OCI-LY3 (cell line): ENCODE data around the gene GRIK4.

Source experiments
- H2AFZ ChIP-seq: fragments of 200-600, 300-600 bp; shearing (Covaris generic); 2 replicates; pipeline ENCODE4 v1.6.0; 2014; ENCODE audit warnings: antibody characterized with exemption, low read depth, low read length
- H3K27ac ChIP-seq: fragments of 200-600, 300-600 bp; sonication (generic); 2 replicates; pipeline ENCODE4 v1.5.1; 2014; ENCODE audit warnings: mild to moderate bottlenecking, low read length, moderate library complexity, mixed read lengths
- H3K27me3 ChIP-seq: fragments of 200-600, 300-600 bp; sonication (generic); 2 replicates; pipeline ENCODE4 v1.6.1; 2014; ENCODE audit warnings: low read depth, low read length, mixed read lengths
- H3K36me3 ChIP-seq: fragments of 200-600, 300-600 bp; sonication (generic); replicated peaks from 2 replicates; pipeline ENCODE3; 2014; ENCODE audit warnings: low read depth, low read length, mixed read lengths
- H3K4me1 ChIP-seq: fragments of 300-600, 200-600 bp; sonication (generic); 2 replicates; pipeline ENCODE4 v1.6.1; 2014; ENCODE audit warnings: low read length, mixed read lengths
- H3K4me2 ChIP-seq: fragments of 200-600, 300-600 bp; sonication (generic); 2 replicates; pipeline ENCODE4 v1.6.1; 2014; ENCODE audit warnings: low read length, mixed read lengths
- H3K4me3 ChIP-seq: fragments of 300-600, 200-600 bp; sonication (generic); 2 replicates; pipeline ENCODE4 v1.5.1; 2014; ENCODE audit warnings: antibody characterized with exemption, mild to moderate bottlenecking, low read length, moderate library complexity
- H3K79me2 ChIP-seq: fragments of 300-600, 200-600 bp; shearing (Covaris generic); 2 replicates; pipeline ENCODE4 v1.6.1; 2014; ENCODE audit warnings: mild to moderate bottlenecking, low read length, mixed read lengths
- H3K9ac ChIP-seq: fragments of 300-600, 200-600 bp; shearing (Covaris generic); 2 replicates; pipeline ENCODE4 v1.6.0; 2014; ENCODE audit warnings: mild to moderate bottlenecking, low read length, moderate library complexity
- H3K9me3 ChIP-seq: fragments of 200-600, 300-600 bp; shearing (Covaris generic); 2 replicates; pipeline ENCODE4 v1.6.1; 2014; ENCODE audit warnings: low read length, mixed read lengths; ENCODE audit not compliant: insufficient read depth
- H4K20me1 ChIP-seq: fragments of 200-600, 300-600 bp; sonication (generic); 2 replicates; pipeline ENCODE4 v1.6.1; 2016; ENCODE audit warnings: low read length, mixed read lengths; ENCODE audit not compliant: insufficient read depth
- CTCF ChIP-seq: fragments of 200-600, 300-600 bp; sonication (generic); IDR thresholded peaks from 2 replicates; pipeline ENCODE4 v1.5.1; 2014; ENCODE audit warnings: antibody characterized with exemption, low read length, low read depth
- EZH2phosphoT487 ChIP-seq: fragments of 200-600 bp; shearing (Covaris generic); IDR thresholded peaks from 2 replicates; pipeline ENCODE4 v1.6.1; 2018; ENCODE audit warnings: antibody characterized with exemption, mixed run types, low read depth

The GRIK4 gene

GRCh38 chr11:120611581-120611980 is 100.0 kb downstream of the GRIK4 start:
- no peaks in the 10 kb centered on the region for H3K79me2 ChIP-seq
- H3K4me3 ChIP-seq, result no peak overlapping the region
- no peak overlapping the region for H3K9ac ChIP-seq
- no peak overlapping the region for H3K4me2 ChIP-seq
- no peak overlapping the region for H3K27ac ChIP-seq
- no peak overlapping the region for H2AFZ ChIP-seq
- H3K27me3 ChIP-seq, result no peaks in the 10 kb centered on the region
- no peaks in the 10 kb centered on the region for H4K20me1 ChIP-seq
- peaks cover 29% of the 10 kb centered on the region for H3K4me1 ChIP-seq
- no peaks in the 10 kb centered on the region for H3K36me3 ChIP-seq
- TF ChIP-seq CTCF (no peak), EZH2phosphoT487 (no peak)
- no peaks in the 10 kb centered on the region for H3K9me3 ChIP-seq

- TF ChIP-seq CTCF (no peak), EZH2phosphoT487 (no peak)
- Histone ChIP-seq H2AFZ (peak overlapping the region; percentile 62), H3K4me1 (peaks cover 29% of the 10 kb centered on the region), H3K79me2 (no peaks in the 10 kb centered on the region), H4K20me1 (no peaks in the 10 kb centered on the region), H3K9me3 (no peaks in the 10 kb centered on the region), H3K9ac (peak overlapping the region; percentile 38; the same call in 1 of the 2 replicates), H3K27ac (peak overlapping the region; percentile 70), H3K36me3 (no peaks in the 10 kb centered on the region), H3K27me3 (no peaks in the 10 kb centered on the region), H3K4me3 (peak overlapping the region; percentile 59), H3K4me2 (peak overlapping the region; percentile 90)
Measured at GRCh38 chr11:120612513-120613263, 101.1 kb downstream of the GRIK4 start.

DNA sequence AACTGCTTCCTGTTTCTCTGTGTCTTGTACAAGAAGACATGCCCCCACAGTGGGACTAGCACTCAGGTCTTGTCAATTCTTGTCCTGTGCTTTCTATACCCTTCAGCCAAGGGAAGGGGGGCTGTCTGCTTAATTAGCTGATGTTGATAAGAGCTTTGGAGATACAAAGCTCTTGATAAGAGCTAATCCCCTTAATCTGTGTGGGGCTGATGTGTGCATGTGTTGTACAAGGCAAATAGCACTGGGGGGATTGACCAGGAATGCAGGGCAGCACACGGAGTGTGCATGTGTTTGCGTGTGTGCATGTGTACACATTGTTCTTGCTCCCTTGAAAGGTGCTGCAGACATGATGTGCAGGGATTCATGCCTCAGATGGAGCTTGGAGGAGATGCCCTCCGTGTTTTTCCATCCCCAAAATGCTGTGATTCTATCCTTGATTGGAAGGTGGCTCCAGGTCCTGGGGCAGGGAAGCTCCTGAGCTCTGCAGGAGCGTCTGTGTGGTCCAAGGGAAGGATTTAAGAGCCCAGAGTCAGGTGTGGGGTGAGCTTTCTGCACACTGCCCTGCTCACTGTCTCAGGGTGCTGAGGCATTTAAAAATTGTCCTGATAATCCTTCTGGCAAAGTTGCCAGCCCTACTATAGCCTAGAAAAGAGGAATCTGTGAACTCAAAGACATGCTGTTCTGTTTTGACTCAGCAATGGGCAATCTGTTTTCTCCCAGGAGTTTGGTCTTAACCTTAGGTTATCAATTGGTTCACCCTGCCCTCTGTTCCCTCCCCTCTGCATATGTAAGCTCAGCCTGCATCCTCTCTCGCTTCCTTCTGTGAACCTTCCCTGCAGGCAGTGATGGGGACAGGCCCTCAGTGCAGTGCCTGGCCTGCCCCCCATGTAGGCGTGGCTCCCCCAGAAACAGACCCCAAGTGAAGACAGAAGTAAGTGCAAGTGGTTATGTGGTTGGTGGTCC is 102.0 kb downstream of the GRIK4 start:
- Histone ChIP-seq H3K4me3 (peak overlapping the region; percentile 59), H3K36me3 (no peaks in the 10 kb centered on the region), H3K79me2 (no peaks in the 10 kb centered on the region), H3K4me1 (peaks cover 29% of the 10 kb centered on the region), H3K27me3 (no peaks in the 10 kb centered on the region), H3K9ac (peak overlapping the region; percentile 35; the same call in 1 of the 2 replicates), H3K27ac (peak overlapping the region; percentile 70), H3K4me2 (peak overlapping the region; percentile 90), H2AFZ (no peak overlapping the region; the same call in 1 of the 2 replicates), H3K9me3 (no peaks in the 10 kb centered on the region), H4K20me1 (no peaks in the 10 kb centered on the region)
- TF ChIP-seq CTCF (no peak), EZH2phosphoT487 (no peak)

- Histone ChIP-seq H3K9me3 (no peaks in the 10 kb centered on the region), H3K79me2 (no peaks in the 10 kb centered on the region), H3K4me1 (peaks cover 29% of the 10 kb centered on the region), H3K4me2 (no peak overlapping the region), H3K27ac (no peak overlapping the region), H4K20me1 (no peaks in the 10 kb centered on the region), H3K4me3 (no peak overlapping the region), H3K36me3 (no peaks in the 10 kb centered on the region), H2AFZ (no peak overlapping the region), H3K9ac (no peak overlapping the region), H3K27me3 (no peaks in the 10 kb centered on the region)
- no peak for TF ChIP-seq EZH2phosphoT487
- no peak for TF ChIP-seq CTCF
Measured at GRCh38 chr11:120615391-120615790, 103.8 kb downstream of the GRIK4 start.
